Caco-2 (cell line): ENCODE data around the gene MIPEP. TPM values are rescaled to one million over a fixed set of nuclear protein-coding genes. Genes with fewer than 3 reads are reported as not detected.

Experiments
- BruUV-seq: library from RNA; stranded (reverse); fragments of 400-500 nt; replicated peaks from 2 replicates; lab custom pipeline; 2021; lab: Mats Ljungman, UMichigan
- CTCF ChIA-PET: fragments of 300-600 bp; sonication (Branson Sonifier 250); formaldehyde crosslinking; loops from one replicate; lab custom pipeline; 2022; ENCODE audit warnings: antibody characterized with exemption; lab: Charles Lee
- POLR2A ChIA-PET: fragments of 300-600 bp; sonication (Branson Sonifier 250); formaldehyde crosslinking; loops from one replicate; lab custom pipeline; 2022; ENCODE audit warnings: antibody characterized with exemption; lab: Charles Lee
- DNase-seq, 2 experiments: peaks; one replicate each; pipeline versions ENCODE4 v3.0.0 to v3.0.0-alpha.2; 2020 to 2022
- H3K27me3 ChIP-seq: replicated peaks from 2 replicates; pipeline ENCODE4 v1.6.0; 2011; ENCODE audit warnings: low read length; ENCODE audit not compliant: control insufficient read depth, insufficient read depth
- H3K36me3 ChIP-seq: 2 replicates; pipeline ENCODE4 v1.5.1; 2011; ENCODE audit warnings: low read length; ENCODE audit not compliant: control insufficient read depth, insufficient read depth
- H3K4me1 ChIP-seq: fragments of 250-450 bp; sonication (Bioruptor Pico); 2 replicates; pipeline ENCODE4 v1.5.1; 2020; ENCODE audit warnings: mild to moderate bottlenecking
- H3K4me3 ChIP-seq: 2 replicates; pipeline ENCODE4 v1.5.1; 2011; ENCODE audit warnings: low read depth, mild to moderate bottlenecking, control low read depth, low read length
- H3K9me3 ChIP-seq: fragments of 250-450 bp; sonication (Bioruptor Pico); 2 replicates; pipeline ENCODE4 v1.5.1; 2020; ENCODE audit warnings: mild to moderate bottlenecking, moderate library complexity
- H3K27ac Mint-ChIP-seq: one replicate; pipeline ENCODE4 v1.8.0; 2022; ENCODE audit warnings: mixed read lengths; ENCODE audit not compliant: unreplicated experiment
- H3K27me3 Mint-ChIP-seq: one replicate; pipeline ENCODE4 v1.8.0; 2022; ENCODE audit warnings: mixed read lengths; ENCODE audit not compliant: insufficient read depth, unreplicated experiment
- H3K36me3 Mint-ChIP-seq: one replicate; pipeline ENCODE4 v1.8.0; 2022; ENCODE audit warnings: mild to moderate bottlenecking, mixed read lengths; ENCODE audit not compliant: insufficient read depth, unreplicated experiment
- H3K4me1 Mint-ChIP-seq: one replicate; pipeline ENCODE4 v1.8.0; 2022; ENCODE audit warnings: low read depth, mixed read lengths; ENCODE audit not compliant: unreplicated experiment
- H3K4me3 Mint-ChIP-seq: one replicate; pipeline ENCODE4 v1.8.0; 2022; ENCODE audit warnings: mild to moderate bottlenecking, moderate library complexity, mixed read lengths; ENCODE audit not compliant: unreplicated experiment
- H3K9me3 Mint-ChIP-seq: one replicate; pipeline ENCODE4 v1.8.0; 2022; ENCODE audit warnings: mixed read lengths; ENCODE audit not compliant: unreplicated experiment
- intact Hi-C: fragments of 100-400 bp; cut with micrococcal nuclease; formaldehyde crosslinking; loops from one replicate; pipeline ENCODE4 v1.10.0; 2022; ENCODE audit not compliant: unreplicated experiment
- total RNA-seq: library from RNA; stranded (reverse); gene quantifications from 2 replicates; pipeline ENCODE4 v1.2.3, GENCODE V29; 2022
- TF ChIP-seq, protein P1 (sequence below), 2 experiments: fragments of 200-600 bp in 1 of 2; IDR thresholded peaks; 1 replicate in 1 of 2; 2 replicates in 1 of 2; pipeline versions ENCODE4 v1.5.1 to v1.8.0; 2011 to 2022; ENCODE audit warnings: antibody characterized with exemption in 1 of 2, control low read depth in 1 of 2, inconsistent platforms in 1 of 2, low read depth in 1 of 2, low read length in 1 of 2, mild to moderate bottlenecking in 1 of 2, moderate library complexity in 1 of 2; ENCODE audit not compliant: insufficient read depth in 1 of 2, severe bottlenecking in 1 of 2, unreplicated experiment in 1 of 2

Gene MIPEP
- total RNA-seq, 1 experiment from 2014 or later, result 40.6 TPM

DNA sequence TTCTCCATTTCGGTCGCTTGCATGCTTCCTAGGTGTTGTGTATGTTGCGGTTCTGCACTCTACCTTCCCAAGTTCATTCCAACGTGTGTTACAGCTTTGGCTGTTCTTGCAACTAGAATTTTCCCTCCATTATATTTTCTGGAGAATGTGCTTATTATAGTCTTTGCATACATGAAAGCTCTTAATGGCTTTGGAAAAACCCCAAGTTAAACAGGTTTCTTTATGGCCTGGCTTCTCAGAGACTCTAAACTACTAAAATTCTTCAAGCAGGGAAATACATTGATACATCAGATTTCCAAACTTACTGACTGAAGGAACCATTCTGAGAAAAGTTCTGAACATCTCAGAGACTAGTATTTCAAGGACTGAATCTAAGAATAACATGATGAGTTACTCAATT is 11.9 kb downstream of the MIPEP start:
- Mint-ChIP-seq H3K9me3 (no peaks in the 10 kb centered on the region), H3K36me3 (peaks cover 25% of the 10 kb centered on the region), H3K4me1 (no peaks in the 10 kb centered on the region), H3K4me3 (no peak overlapping the region), H3K27ac (no peak overlapping the region), H3K27me3 (no peaks in the 10 kb centered on the region)
- H3K9me3 ChIP-seq, result no peaks in the 10 kb centered on the region
- H3K4me1 ChIP-seq, result no peaks in the 10 kb centered on the region
- POLR2A ChIA-PET, result no interaction called here
- TF ChIP-seq, protein P1, sequence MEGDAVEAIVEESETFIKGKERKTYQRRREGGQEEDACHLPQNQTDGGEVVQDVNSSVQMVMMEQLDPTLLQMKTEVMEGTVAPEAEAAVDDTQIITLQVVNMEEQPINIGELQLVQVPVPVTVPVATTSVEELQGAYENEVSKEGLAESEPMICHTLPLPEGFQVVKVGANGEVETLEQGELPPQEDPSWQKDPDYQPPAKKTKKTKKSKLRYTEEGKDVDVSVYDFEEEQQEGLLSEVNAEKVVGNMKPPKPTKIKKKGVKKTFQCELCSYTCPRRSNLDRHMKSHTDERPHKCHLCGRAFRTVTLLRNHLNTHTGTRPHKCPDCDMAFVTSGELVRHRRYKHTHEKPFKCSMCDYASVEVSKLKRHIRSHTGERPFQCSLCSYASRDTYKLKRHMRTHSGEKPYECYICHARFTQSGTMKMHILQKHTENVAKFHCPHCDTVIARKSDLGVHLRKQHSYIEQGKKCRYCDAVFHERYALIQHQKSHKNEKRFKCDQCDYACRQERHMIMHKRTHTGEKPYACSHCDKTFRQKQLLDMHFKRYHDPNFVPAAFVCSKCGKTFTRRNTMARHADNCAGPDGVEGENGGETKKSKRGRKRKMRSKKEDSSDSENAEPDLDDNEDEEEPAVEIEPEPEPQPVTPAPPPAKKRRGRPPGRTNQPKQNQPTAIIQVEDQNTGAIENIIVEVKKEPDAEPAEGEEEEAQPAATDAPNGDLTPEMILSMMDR (IDR thresholded peaks at IDR 0.05; ENCODE audit: insufficient read depth in 1 of 2, low read depth in 1 of 2, low read length in 1 of 2, severe bottlenecking in 1 of 2, unreplicated experiment in 1 of 2), result no peak
- no peak overlapping the region for H3K4me3 ChIP-seq
- no peaks in the 10 kb centered on the region for H3K36me3 ChIP-seq
- no peak for DNase-seq
- no TSS peak for BruUV-seq
- H3K27me3 ChIP-seq, result no peaks in the 10 kb centered on the region
- intact Hi-C loops, result no loop called here
- CTCF ChIA-PET, result no interaction called here

DNA sequence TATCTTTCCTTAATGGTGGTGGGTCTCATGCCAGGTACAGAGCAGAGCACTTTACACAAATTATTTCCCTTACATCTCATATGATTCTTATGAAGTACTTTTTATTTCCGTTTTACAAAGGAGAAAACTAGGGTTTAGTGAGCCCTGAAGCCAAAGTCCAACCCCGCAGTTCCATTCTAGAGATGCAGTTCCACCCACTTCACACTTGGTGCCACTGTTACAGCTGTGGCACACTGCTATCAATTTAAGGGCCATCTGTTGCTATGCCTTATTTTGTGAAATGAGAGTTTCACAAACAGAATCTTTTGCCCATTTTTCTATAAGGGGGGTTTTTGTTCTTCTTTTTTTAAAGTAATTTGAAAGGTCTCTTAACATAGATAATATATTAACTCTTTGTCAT is 12.9 kb downstream of the MIPEP start:
- peak in 1 of 2 experiments; percentile 38 for DNase-seq
- no peaks in the 10 kb centered on the region for H3K9me3 Mint-ChIP-seq
- intact Hi-C loops, result loop anchor here (1.0 kb wide), 1 partner anchor 23 kb away; no protein-coding TSS in a partner anchor
- H3K9me3 ChIP-seq, result no peaks in the 10 kb centered on the region
- TF ChIP-seq, protein P1 (IDR thresholded peaks at IDR 0.05; ENCODE audit: insufficient read depth in 1 of 2, low read depth in 1 of 2, low read length in 1 of 2, severe bottlenecking in 1 of 2, unreplicated experiment in 1 of 2), result peak; percentile 64 to 68
- CTCF ChIA-PET, result interaction anchor here (0.6 kb wide), 1 partner anchor 22 kb away, joined by 3 read pairs; no protein-coding TSS in a partner anchor
- H3K36me3 Mint-ChIP-seq, result peaks cover 15% of the 10 kb centered on the region
- BruUV-seq, result no TSS peak
- no peaks in the 10 kb centered on the region for H3K27me3 ChIP-seq
- no peaks in the 10 kb centered on the region for H3K4me1 Mint-ChIP-seq
- no peaks in the 10 kb centered on the region for H3K4me1 ChIP-seq
- H3K4me3 ChIP-seq, result no peak overlapping the region
- H3K27me3 Mint-ChIP-seq, result no peaks in the 10 kb centered on the region
- no peaks in the 10 kb centered on the region for H3K36me3 ChIP-seq
- no peak overlapping the region for H3K27ac Mint-ChIP-seq
- POLR2A ChIA-PET, result no interaction called here
- H3K4me3 Mint-ChIP-seq, result no peak overlapping the region

DNA sequence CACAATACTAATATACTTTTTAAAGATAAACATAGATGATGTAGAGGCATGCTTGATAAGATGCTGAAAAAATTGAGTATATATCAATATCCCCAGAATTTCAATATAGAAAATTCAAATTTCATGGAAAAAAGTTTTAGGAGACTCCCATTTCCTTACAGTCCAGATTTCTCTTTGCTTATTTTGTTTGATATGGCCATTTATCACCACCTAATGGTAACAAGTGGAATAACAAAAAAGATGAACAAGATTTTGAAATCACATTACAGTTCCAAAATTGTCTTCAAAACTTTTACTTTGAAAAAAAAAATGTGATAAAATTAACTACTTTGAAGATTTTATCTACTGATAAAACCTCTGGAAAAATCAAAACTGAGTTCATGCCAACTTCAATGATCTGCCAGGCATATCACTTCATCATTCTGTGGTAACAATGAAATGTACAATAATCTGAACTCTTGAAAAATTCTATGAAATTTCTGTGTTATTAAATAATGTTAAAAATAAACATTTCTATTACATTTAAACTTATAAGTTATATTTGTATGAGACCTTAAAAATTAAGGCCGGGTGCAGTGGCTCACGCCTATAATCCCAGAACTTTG is 17.5 kb downstream of the MIPEP start:
- Histone ChIP-seq H3K27me3 (no peaks in the 10 kb centered on the region), H3K4me3 (no peak overlapping the region), H3K9me3 (no peaks in the 10 kb centered on the region), H3K4me1 (peaks cover 6% of the 10 kb centered on the region; the same call in 1 of the 2 replicates), H3K36me3 (no peaks in the 10 kb centered on the region; the same call in 1 of the 2 replicates)
- DNase-seq, result no peak
- no TSS peak for BruUV-seq
- no peaks in the 10 kb centered on the region for H3K9me3 Mint-ChIP-seq
- peaks cover 9% of the 10 kb centered on the region for H3K36me3 Mint-ChIP-seq
- ChIA-PET POLR2A (no interaction called here), CTCF (no interaction called here)
- no peaks in the 10 kb centered on the region for H3K4me1 Mint-ChIP-seq
- intact Hi-C loops, result loop anchor here (1.0 to 2.0 kb wide), 6 partner anchors 101 to 405 kb away; partner anchors contain the start of gene TNFRSF19
- TF ChIP-seq, protein P1 (IDR thresholded peaks at IDR 0.05; ENCODE audit: insufficient read depth in 1 of 2, low read depth in 1 of 2, low read length in 1 of 2, severe bottlenecking in 1 of 2, unreplicated experiment in 1 of 2), result peak; percentile 42 to 69
- H3K4me3 Mint-ChIP-seq, result no peak overlapping the region
- H3K27ac Mint-ChIP-seq, result no peak overlapping the region
- H3K27me3 Mint-ChIP-seq, result no peaks in the 10 kb centered on the region
